HG03432 (cell line): ENCODE data around the gene DMRTB1.

ENCODE experiments used
- ATAC-seq: cut with Tn5 transposase; IDR thresholded peaks from one replicate; pipeline ENCODE4 v1.9.1; 2021; ENCODE audit warnings: mild to moderate bottlenecking, moderate library complexity; ENCODE audit not compliant: unreplicated experiment

The DMRTB1 gene

DNA sequence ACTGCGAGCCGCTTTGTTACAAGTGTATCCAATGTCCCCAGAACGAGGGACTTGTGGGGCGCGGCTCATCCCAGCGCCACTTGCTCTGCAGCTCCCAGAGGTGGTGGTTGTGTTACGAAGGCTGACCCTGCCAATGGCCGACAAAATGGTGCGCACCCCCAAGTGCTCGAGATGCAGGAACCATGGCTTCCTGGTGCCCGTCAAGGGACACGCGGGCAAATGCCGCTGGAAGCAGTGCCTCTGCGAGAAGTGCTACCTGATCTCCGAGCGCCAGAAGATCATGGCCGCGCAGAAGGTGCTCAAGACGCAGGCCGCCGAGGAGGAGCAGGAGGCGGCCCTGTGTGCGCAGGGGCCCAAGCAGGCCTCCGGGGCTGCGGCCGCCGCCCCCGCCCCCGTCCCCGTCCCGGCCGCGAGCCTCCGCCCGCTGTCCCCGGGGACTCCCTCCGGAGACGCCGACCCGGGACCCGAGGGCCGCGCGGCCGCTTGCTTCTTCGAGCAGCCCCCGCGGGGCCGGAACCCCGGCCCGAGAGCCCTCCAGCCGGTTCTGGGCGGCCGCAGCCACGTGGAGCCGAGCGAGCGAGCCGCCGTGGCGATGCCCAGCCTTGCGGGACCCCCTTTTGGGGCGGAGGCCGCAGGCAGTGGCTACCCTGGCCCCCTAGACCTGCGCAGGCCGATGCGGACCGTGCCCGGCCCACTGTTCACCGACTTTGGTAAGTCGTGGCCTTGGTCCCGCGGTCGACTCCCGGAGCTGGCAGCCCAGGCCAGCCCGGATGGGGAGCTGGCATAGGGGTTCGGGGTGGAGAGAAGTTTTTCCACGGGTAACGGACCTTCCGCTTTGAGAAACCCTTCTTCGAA is at the start of gene DMRTB1:
Gene DMRTB1 (plus strand): TSS at position 79 of the 855 bp plus-strand sequence. CDS start 55 bp downstream, at position 134.
- ATAC-seq, result no peak

DNA sequence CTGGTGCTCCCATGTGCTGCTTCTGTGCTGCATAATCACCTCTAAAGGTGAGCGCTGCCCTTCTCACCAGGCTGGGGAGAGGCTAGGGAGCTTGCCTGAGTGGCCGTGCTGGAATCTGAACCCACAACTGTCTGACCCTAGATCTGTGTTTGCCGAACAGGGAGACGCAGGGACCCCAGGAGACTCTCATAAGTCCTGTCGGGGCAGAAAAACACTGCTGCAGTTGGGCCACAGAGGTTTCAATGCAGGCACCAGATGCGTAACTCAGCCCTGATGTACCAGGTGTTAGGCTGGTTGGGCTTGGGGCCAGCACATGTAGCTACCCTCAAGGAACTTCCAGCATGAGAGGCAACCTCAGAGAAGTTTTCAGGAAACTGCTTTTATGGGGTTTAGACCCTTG is 49.5 kb upstream of the DMRTB1 start:
- peak; percentile 9 for ATAC-seq

DNA sequence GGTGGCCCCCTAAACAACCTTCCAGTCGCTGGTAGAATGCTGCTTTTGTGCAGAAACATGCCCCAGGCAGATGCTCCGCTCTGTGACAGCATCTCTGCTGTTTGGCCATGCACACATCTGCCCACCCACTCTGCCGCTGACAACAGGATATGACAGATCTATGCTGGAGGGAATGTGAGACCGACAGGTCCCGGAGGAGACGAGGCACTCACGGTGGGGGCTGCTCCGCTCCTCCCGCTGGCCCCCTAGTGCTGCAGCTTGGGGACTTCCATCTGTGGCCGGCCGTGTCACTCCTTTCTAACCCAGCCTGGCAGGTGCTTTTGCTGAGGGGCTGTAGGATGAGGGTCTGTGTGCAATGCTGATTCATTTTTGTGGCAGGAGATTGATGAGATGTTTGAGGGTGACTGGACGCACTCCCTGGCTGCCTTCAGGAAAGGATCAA is 49.1 kb upstream of the DMRTB1 start:
- ATAC-seq, result peak; percentile 66

DNA sequence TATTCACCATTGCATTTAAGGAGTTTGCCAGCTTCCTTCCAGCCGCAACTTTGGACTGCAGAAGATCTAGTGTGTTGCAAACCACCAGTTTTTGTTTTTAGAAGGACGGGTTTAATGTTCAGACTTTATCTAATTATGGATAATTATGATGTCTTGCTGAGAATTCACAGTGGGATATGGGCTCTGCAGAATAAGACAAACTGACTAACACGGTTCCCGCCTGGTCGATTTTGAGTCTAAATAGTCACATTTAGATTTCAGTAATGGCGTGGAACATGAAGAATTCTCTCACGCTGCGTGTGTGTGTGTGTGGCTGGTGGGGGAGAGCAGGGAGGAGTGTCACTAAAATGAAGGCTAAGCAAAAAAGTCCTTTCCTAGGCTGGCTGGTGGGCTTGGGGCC is 48.5 kb upstream of the DMRTB1 start:
- no peak for ATAC-seq

- no peak for ATAC-seq
Measured at GRCh38 chr1:53411541-53412152, 47.6 kb upstream of the DMRTB1 start.

GRCh38 chr1:53412285-53413174 is 46.7 kb upstream of the DMRTB1 start:
- no peak for ATAC-seq

GRCh38 chr1:53413175-53414001 is 45.8 kb upstream of the DMRTB1 start:
- ATAC-seq, result peak; percentile 60

DNA sequence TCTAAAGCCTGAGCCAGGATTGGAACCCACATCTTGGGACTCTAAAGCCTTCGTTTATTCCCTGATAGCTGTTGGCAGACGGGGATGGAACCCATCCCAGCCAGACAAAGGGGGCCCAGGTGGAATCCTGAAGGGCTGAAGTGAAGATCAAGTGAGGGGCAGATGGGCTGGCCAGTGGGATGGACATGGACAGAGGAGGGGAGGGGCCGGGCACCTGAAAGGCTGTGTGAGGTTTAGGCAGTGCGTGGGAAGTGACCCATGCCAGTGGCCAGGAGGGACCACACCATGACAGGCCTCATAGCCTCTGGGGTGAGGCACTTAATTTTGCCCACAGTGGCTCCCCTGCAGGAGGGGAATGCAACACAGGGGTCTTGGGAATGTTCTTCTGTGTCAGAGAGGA is 44.6 kb upstream of the DMRTB1 start:
- ATAC-seq, result no peak

DNA sequence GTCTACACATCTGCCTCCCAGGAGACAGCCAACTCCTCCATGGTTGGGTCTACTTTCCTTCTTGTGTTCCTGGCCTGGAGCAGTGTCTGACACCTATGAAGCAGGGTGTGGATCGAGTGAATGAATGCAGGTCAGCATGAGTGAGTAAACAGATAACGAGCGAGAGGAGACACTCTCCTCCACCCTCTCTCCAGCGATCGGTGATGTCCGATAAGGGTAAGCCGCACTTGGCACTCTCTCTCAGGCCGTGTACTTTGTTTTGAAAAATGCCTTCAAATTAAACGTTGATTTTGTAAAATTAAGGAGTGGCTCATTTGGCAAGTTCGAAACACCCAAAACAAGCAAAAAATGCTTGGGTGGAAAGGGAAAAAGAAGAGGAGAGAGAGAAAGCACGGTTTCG is 43.8 kb upstream of the DMRTB1 start:
- ATAC-seq, result no peak

- no peak for ATAC-seq
Measured at GRCh38 chr1:53416269-53416813, 42.9 kb upstream of the DMRTB1 start.

DNA sequence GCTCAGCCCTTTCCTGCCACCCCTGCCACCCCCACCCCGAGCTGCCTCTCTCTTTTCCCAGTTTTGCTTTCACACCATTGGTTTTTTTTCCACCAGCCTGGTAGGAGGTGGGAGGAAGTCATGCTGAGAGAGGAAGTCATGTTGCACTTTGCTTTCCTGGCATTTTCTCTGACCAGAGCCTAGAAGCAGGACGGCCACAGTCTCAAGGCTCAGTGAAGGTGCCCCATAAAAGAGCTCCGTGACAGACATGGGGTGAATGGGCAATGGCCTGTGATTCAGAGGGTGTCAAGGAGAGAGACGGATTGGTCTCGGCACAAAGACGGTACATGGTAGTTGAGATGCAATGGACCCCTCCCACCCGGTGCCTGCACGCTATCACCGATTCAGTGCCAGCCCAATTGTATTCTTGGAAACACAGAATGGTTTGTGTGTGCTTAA is 42.1 kb upstream of the DMRTB1 start:
- ATAC-seq, result no peak

- no peak for ATAC-seq
Measured at GRCh38 chr1:53419034-53419433, 40.2 kb upstream of the DMRTB1 start.

DNA sequence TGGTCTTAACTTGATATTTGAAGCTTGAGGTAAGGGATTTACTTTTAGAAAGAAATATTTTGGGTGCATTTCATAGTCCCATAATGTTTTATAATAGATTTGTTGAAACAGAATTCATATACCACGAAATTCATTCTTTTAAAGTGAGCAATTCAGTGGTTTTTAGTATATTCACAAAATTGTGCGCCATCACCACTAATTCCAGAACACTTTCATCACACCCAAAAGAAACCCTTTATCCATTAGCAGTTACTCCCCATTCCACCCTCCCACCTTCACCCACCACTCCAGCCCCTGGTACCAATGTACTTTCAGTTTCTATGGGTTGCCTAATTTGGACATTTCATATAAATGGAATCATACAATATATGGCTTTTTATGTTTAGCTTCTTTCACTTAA is 38.9 kb upstream of the DMRTB1 start:
- no peak for ATAC-seq

- ATAC-seq, result no peak
Measured at GRCh38 chr1:53421208-53421607, 38.0 kb upstream of the DMRTB1 start.

DNA sequence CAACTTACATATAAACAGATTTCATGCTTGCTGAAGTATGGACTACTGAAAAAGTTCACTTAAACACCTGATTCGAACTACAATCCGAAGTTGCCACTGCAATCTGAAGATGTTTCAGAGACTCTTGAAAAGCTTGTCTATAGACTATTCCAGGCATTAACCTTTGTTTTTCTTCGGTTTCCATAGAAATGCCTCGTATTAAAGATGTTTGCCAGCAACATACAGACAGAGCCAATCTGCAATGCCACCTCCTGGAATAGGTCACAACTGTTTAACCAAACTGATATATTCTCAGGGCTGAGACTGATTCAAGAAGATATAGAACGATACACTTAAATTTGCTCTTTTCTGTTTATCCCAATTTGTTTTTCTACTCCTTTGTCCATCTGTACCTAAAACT is 28.9 kb upstream of the DMRTB1 start:
- no peak for ATAC-seq

- ATAC-seq, result no peak
Measured at GRCh38 chr1:53430779-53431178, 28.4 kb upstream of the DMRTB1 start.

DNA sequence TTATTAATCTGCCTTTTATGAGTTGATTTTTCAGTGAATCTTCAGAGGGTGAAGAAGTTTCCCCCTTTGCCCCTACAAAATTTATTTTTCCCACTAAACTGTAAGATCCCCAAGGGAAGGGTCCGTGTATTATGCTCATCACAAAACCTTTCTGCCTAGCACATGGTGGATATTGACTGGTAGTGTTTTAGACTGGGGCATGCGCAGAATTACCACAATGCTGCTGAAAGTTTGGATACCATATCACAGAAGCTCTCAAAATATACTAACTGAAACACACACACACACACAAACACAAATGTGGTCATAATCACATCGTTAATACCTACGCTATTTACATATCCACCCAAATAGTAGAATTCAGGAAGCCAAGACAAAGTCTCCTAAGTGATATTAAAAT is 28.0 kb upstream of the DMRTB1 start:
- ATAC-seq, result no peak

GRCh38 chr1:53431805-53432565 is 27.2 kb upstream of the DMRTB1 start:
- ATAC-seq, result no peak

GRCh38 chr1:53432611-53433010 is 26.6 kb upstream of the DMRTB1 start:
- ATAC-seq, result no peak
